Stimulated activated CD4-positive, alpha-beta T cell treated with anti-CD3 and anti-CD28 coated beads, Interleukin-1b, Interleukin-23, amount 100 ng/mL, for 1 hour (primary cell): Measurements from ENCODE around the gene KIR3DL3.
"Not testable (repeated sequence)": the region's sequence is repeated elsewhere in the genome, so short reads cannot be mapped to it uniquely, and the experiment has no call there.

Source experiments
- DNase-seq, 2 donors: peaks; one replicate each; pipeline ENCODE4 v3.0.0-alpha.2; 2020; ENCODE audit warnings: low read depth in 2 of 2

Gene KIR3DL3

DNA sequence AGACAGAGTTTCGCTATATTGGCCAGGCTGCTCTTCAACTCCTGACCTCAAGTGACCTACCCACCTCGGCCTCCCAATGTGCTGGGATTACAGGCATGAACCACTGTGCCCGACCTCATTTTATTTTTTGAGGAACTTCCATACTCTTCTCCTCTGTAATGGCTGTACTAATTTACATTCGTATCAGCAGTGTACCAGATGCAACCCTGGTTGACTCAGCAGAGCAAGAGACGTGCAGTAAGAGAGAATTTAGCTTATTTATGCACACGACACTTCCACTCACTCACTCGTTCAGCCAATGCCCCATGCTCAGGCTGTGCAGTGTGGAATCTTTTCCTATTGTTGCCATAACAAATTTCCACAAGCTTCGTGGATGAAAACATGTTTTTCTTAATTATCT, 6.9 kb downstream of the KIR3DL3 start:
- DNase-seq: no peak

DNA sequence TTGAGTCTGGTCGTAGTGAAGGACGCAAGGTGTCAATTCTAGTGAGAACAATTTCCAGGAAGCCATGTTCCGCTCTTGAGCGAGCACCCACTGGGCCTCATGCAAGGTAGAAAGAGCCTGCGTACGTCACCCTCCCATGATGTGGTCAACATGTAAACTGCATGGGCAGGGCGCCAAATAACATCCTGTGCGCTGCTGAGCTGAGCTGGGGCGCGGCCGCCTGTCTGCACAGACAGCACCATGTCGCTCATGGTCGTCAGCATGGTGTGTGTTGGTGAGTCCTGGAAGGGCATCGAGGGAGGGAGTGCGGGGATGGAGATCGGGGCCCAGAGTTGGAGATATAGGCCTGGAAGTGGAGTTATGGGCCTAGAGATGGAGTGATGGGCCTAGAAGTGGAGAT, 14.1 kb downstream of the KIR3DL3 start, which contains the start of gene KIR2DL3:
Gene KIR2DL3 (plus strand): TSS at position 208 of the 400 bp plus-strand sequence. CDS start 33 bp downstream, at position 241.
- DNase-seq: not testable (repeated sequence)

DNA sequence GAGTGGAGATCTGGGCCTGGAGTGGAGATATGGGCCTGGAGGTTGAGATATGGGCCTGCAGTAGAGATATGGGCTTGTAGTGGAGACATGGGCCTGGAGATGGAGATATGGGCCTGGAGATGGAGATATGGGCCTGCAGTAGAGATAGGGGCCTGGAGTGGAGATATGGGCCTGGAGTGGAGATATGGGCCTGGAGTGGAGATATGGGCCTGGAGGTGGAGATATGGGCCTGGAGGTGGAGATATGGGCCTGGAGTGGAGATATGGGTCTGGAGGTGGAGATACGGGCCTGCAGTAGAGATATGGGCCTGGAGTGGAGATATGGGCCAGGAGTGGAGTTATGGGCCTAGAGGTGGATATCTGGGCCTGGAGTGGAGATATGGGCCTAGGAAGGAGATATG, 14.5 kb downstream of the KIR3DL3 start:
- DNase-seq: no peak

DNA sequence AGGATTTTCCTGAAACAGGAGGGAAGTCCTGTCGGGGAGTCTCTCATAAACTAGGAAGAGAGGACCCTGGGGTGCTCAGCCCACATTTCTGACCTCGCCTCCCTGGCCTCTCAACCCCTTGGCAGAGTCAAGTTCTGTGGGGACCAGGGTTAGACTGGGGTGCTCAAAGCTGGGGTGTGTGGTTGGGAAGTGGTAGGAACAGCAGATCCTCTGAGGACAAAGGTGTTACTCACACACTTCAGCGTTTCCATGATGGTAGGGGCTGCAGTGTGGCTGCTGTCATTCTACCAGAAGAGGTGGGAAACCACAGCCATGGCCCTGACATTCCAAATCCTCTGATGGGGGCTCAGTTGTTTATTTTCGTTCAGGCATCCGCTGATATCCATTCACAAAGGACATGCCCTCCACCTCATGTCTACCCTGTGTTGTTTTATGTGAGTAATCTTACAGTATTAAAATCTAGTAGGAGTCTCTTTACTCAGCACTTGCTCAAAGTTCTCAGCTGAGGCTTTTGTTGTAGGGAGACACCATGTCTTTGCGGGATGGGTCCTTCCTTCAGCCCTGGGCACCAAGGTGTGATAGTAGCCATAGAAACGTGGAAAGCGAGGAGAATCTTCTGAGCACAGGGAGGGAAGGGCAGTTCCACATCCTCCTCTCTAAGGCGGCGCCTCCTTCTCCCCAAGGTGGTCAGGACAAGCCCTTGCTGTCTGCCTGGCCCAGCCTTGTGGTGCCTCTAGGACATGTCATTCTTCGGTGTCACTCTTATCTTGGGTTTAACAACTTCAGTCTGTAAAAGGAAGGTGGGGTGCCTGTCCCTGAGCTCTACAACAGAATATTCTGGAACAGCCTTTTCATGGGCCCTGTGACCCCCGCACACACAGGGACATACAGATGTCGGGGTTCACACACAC, 15.6 kb downstream of the KIR3DL3 start:
- DNase-seq: no peak

DNA sequence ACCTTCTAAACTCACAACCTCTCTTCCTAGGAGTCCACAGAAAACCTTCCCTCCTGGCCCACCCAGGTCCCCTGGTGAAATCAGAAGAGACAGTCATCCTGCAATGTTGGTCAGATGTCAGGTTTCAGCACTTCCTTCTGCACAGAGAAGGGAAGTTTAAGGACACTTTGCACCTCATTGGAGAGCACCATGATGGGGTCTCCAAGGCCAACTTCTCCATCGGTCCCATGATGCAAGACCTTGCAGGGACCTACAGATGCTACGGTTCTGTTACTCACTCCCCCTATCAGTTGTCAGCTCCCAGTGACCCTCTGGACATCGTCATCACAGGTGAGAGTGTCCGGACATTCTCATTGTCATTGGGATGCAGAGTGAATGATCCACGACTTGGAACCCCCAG, 17.7 kb downstream of the KIR3DL3 start:
- not testable (repeated sequence) for DNase-seq

DNA sequence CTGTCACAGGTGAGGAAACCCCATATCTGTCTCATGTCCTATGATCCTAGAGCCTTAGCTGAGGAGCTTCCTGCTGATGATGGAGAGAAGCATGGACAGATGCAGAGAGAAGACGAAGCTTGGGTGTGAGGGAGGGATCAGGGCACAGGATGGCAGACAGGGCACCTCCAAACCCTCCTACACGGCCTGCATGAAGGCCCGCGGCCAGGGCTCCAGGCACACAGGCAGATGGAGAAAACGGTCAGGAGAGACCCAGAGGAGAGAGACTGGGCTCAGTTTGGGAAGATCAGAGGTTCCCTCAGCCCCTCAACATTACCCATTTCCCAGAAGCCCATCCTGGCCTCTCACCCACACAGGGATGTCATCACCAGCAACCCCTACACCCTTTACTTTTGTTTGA, 19.8 kb downstream of the KIR3DL3 start:
- not testable (repeated sequence) for DNase-seq

DNA sequence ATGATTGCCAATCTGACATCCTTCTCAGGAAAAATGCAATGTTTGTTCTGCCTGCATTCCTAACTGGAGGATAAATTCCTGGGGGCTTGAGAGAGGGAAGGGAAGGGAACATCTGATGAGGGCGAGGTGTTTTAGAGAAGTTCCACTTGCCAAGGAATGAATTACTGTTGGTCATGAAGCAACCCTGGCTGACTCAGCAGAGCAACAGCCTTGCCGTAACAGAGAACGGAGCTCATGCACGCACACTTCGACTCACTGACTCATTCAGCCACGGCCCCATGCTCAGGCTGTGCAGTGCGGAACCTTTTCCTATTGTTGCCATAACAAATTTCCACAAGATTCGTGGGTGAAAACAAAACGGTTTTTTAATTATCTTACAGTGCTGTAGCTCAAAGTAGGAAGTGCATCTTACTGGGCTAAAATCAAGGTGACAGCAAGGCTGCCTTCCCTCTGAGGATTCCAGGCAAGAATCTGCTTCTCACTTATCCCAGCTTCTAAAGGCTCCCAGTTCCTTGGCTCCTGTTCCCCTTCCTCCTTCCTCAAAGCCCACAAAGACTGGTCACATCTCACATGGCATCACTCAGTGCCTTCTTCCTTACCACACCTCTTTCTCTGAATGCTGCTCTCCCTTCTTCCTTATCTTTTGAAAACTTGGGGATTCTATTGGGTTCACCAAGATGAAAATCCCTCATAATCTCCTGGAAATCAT, 23.5 kb downstream of the KIR3DL3 start:
- DNase-seq: not testable (repeated sequence)

DNA sequence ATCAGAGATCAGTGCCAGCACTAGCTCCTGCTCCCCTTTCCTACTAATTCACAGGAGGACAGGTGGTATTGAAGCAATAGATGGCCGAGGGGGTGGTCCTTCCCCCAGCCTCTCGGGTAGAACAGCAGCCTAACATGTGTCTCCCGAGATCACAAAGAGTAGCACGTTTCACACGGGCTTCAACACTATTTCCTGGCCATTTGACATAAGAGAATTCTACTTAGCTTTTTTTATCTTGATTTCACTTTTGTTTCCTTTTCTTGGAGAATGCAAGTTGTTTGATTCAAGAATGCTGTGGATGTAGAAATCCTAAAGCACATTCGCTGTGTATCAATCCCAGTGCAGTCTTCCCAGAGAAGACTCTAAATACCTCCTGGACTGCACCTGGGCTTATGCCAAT, 26.0 kb downstream of the KIR3DL3 start:
- not testable (repeated sequence) for DNase-seq

DNA sequence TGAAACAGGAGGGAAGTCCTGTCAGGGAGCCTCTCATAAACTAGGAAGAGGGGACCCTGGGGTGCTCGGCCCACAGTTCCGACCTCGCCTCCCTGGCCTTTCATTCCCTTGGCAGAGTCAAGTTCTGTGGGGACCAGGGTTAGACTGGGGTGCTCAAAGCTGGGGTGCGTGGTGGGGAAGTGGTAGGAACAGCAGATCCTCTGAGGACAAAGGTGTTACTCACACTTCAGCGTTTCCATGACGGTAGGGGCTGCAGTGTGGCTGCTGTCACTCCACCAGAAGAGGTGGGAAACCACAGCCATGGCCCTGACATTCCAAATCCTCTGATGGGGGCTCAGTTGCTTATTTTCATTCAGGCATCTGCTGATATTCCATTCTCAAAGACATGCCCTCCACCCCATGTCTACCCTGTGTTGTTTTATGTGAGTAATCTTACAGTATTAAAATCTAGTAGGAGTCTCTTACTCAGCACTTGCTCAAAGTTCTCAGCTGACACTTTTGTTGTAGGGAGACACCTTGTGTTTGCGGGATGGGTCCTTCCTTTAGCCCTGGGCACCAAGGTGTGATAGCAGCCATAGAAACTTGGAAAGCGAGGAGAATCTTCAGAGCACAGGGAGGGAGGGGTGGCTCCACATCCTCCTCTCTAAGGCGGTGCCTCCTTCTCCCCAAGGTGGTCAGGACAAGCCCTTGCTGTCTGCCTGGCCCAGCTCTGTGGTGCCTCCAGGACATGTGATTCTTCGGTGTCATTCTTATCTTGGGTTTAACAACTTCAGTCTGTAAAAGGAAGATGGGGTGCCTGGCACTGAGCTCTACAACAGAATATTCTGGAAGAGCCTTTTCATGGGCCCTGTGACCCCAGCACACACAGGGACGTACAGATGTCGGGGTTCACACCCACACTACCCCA, 32.2 kb downstream of the KIR3DL3 start:
- not testable (repeated sequence) for DNase-seq

DNA sequence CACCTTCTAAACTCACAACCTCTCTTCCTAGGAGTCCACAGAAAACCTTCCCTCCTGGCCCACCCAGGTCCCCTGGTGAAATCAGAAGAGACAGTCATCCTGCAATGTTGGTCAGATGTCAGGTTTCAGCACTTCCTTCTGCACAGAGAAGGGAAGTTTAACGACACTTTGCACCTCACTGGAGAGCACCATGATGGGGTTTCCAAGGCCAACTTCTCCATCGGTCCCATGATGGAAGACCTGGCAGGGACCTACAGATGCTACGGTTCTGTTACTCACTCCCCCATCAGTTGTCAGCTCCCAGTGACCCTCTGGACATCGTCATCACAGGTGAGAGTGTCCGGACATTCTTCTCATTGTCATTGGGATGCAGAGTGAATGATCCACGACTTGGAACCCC, 34.3 kb downstream of the KIR3DL3 start:
- not testable (repeated sequence) for DNase-seq

DNA sequence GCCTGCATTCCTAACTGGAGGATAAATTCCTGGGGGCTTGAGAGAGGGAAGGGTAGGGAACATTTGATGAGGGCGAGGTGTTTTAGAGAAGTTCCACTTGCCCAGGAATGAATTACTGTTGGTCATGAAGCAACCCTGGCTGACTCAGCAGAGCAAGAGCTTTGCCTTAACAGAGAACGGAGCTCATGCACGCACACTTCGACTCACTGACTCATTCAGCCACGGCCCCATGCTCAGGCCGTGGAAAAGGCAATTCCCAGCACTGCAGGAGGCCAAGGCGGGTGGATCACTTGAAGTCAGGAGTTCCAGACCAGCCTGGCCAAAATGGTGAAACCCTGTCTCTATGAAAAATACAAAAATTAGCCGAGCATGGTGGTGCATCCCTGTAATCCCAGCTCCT, 40.0 kb downstream of the KIR3DL3 start:
- DNase-seq: not testable (repeated sequence)

DNA sequence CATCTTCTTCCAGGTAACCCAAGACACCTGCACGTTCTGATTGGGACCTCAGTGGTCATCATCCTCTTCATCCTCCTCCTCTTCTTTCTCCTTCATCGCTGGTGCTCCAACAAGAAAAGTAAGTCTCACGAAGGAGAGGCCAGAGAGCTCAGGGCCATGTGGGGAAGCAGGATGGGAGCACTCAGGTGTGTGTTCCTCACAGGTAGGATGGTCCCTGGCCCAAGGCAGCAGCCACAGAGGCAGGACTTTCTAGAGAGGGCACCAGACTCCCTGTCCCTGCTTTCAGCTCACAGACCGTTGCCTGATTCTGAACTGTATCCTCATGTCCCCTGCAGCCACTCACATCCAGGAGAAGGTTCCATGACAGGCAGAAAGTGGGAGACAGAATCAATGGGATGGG, 42.2 kb downstream of the KIR3DL3 start:
- not testable (repeated sequence) for DNase-seq

DNA sequence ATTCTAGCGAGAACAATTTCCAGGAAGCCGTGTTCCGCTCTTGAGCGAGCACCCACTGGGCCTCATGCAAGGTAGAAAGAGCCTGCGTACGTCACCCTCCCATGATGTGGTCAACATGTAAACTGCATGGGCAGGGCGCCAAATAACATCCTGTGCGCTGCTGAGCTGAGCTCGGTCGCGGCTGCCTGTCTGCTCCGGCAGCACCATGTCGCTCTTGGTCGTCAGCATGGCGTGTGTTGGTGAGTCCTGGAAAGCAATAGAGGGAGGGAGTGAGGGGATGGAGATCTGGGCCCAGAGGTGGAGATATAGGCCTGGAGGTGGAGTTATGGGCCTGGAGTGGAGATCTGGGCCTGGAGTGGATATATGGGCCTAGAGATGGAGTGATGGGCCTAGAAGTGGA, 45.4 kb downstream of the KIR3DL3 start, which contains the start of gene KIR2DL1:
Gene KIR2DL1 (plus strand): TSS at position 148 of the 400 bp plus-strand sequence. CDS start 58 bp downstream, at position 206.
- DNase-seq: not testable (repeated sequence)

DNA sequence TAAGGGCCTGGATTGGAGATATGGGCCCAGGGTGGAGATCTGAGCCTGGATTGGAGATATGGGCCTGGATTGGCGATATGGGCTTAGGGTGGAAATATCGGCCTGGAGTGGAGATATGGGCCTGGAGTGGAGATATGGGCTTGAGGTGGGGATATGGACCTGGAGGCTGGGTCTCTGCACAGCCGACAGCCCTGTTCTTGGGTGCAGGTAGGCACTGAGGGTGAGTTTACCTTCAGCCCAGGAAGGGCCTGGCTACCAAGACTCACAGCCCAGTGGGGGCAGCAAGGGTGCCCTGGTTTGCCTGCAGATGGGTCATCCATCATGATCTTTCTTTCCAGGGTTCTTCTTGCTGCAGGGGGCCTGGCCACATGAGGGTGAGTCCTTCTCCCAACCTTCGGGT, 46.3 kb downstream of the KIR3DL3 start:
- not testable (repeated sequence) for DNase-seq

DNA sequence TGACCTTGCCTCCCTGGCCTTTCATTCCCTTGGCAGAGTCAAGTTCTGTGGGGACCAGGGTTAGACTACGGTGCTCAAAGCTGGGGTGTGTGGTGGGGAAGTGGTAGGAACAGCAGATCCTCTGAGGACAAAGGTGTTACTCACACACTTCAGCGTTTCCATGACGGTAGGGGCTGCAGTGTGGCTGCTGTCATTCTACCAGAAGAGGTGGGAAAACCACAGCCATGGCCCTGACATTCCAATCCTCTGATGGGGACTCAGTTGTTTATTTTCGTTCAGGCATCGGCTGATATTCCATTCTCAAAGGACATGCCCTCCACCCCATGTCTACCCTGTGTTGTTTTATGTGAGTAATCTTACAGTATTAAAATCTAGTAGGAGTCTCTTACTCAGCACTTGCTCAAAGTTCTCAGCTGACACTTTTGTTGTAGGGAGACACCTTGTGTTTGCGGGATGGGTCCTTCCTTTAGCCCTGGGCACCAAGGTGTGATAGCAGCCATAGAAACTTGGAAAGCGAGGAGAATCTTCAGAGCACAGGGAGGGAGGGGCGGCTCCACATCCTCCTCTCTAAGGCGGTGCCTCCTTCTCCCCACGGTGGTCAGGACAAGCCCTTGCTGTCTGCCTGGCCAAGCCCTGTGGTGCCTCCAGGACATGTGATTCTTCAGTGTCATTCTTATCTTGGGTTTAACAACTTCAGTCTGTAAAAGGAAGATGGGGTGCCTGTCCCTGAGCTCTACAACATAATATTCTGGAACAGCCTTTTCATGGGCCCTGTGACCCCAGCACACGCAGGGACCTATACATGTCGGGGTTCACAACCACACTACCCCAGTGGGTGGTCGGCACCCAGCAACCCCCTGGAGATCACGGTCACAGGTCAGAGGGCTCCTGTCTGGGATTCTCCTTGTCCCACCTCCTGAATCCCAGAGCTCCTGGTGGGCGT, 47.0 kb downstream of the KIR3DL3 start:
- DNase-seq: not testable (repeated sequence)

DNA sequence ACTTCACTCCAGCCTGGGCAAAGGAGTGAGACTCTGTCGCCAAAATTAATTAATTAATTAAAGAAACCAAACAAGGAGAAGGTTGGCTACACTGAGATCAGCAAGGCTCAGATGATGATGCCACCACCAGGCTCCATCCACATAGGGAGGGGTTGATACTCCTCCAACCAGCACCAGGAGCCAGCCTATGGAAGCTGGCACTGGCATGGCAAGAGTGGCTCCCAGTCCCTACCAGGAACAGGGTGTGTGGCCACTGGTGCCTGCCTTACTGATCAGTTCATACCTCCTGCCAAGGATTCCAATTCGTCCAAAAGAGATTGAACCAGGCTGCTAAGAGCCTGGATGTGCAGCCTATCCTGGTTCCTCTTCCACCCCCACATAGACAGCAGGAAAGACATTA, 48.4 kb downstream of the KIR3DL3 start:
- DNase-seq: not testable (repeated sequence)

DNA sequence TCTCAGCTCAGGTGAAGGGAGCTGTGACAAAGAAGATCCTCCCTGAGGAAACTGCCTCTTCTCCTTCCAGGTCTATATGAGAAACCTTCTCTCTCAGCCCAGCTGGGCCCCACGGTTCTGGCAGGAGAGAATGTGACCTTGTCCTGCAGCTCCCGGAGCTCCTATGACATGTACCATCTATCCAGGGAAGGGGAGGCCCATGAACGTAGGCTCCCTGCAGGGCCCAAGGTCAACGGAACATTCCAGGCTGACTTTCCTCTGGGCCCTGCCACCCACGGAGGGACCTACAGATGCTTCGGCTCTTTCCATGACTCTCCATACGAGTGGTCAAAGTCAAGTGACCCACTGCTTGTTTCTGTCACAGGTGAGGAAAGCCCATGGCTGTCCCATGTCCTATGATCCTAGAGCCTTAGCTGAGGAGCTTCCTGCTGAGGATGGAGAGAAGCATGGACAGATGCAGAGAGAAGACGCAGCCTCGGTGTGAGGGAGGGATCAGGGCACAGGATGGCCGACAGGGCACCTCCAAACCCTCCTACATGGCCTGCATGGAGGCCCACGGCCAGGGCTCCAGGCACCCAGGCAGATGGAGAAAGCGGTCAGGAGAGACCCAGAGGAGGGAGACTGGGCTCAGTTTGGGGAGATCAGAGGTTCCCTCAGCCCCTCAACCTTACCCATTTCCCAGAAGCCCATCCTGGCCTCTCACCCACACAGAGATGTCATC, 51.0 kb downstream of the KIR3DL3 start:
- not testable (repeated sequence) for DNase-seq

DNA sequence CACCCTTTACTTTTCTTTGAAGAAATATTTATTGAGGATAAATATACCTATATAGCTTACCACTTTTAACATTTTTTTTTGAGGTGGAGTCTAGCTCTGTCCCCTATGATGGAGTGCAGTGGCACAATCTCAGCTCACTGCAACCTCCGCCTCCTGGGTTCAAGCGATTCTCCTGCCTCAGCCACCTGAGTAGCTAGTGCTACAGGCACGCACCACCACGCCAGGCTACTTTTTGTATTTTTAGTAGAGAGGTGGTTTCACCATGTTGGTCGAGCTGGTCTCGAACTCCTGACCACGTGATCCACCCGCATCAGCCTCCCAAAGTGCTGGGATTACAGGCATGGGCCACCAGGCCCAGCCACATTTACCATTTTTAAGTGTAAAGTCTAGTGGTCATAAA, 51.6 kb downstream of the KIR3DL3 start:
- DNase-seq: not testable (repeated sequence)

DNA sequence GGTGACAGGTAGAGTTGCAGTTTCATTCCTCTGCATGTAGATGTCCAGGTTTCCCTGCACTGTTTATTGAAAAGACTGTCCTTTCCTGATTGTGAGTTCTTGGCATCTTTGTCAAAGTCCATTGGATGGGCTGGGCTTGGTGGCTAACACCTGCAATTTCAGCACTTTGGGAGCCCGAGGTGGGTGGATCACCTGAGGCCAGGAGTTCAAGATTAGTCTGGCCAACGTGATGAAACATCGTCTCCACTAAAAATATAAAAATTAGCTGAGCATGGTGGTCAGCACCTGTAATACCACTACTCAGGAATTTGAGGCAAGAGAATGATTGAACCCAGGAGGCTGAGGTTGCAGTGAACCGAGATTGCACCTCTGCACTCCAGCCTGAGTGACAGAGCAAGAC, 53.6 kb downstream of the KIR3DL3 start:
- not testable (repeated sequence) for DNase-seq

DNA sequence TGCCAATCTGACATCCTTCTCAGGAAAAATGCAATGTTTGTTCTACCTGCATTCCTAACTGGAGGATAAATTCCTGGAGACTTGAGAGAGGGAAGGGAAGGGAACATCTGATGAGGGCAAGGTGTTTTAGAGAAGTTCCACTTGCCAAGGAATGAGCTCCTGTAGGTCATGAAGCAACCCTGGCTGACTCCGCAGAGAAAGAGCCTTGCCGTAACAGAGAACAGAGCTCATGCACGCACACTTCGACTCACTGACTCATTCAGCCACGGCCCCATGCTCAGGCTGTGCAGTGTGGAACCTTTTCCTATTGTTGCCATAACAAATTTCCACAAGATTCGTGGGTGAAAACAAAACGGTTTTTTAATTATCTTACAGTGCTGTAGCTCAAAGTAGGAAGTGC, 54.7 kb downstream of the KIR3DL3 start:
- DNase-seq: not testable (repeated sequence)
